GM12865 (cell line): ENCODE results near the gene CHST13.

Source experiments
- DNase-seq: peaks from one replicate; pipeline ENCODE4 v3.0.0; 2010; ENCODE audit warnings: low read depth
- H3K4me3 ChIP-seq: 2 replicates; pipeline ENCODE4 v1.5.1; 2011; ENCODE audit warnings: mild to moderate bottlenecking, low read depth, low read length, control low read depth
- TF ChIP-seq, protein P1 (sequence below): IDR thresholded peaks from 2 replicates; pipeline ENCODE4 v1.5.1; 2011; ENCODE audit warnings: low read length, control low read depth, low read depth, inconsistent platforms; ENCODE audit not compliant: insufficient read depth; ENCODE audit errors: missing control alignments

Gene CHST13

DNA sequence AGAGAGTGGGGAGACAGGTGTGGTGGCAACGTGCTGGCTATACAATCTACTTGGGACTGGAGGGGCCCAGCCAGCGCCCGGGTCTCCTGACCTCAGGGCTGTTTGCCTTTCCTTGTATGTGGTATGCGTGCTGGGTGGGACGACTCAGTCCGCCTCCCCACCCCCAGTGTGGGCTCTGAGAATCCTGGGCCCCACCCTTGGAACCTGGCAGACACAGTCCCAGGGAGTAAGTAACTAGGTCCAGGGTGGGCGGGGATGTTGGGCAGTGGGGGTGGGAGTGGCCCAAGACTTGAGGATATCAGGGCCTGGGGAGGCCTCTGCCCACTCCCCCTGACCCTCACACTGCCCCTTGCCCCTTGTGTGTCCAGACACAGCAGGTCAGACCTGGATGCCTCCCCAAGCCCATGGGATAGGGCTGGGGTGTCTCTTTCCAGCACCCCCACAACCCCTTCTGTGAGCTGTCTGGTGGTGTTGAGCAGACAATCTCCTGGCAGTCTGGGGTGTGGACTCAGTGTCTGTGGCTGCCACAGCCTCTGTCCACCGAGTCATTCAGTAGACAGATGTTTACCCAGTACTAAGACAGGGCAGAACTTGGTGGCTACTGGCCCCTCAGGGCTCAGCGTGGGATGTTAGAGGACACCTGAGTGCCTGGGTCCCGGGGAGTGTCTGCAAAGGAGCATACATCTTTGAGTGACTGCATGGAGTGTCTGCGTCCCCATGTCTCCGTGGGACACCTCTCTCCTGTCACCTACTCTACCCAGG, 1.3 kb downstream of the CHST13 start:
- no peak for DNase-seq
- TF ChIP-seq, protein P1, sequence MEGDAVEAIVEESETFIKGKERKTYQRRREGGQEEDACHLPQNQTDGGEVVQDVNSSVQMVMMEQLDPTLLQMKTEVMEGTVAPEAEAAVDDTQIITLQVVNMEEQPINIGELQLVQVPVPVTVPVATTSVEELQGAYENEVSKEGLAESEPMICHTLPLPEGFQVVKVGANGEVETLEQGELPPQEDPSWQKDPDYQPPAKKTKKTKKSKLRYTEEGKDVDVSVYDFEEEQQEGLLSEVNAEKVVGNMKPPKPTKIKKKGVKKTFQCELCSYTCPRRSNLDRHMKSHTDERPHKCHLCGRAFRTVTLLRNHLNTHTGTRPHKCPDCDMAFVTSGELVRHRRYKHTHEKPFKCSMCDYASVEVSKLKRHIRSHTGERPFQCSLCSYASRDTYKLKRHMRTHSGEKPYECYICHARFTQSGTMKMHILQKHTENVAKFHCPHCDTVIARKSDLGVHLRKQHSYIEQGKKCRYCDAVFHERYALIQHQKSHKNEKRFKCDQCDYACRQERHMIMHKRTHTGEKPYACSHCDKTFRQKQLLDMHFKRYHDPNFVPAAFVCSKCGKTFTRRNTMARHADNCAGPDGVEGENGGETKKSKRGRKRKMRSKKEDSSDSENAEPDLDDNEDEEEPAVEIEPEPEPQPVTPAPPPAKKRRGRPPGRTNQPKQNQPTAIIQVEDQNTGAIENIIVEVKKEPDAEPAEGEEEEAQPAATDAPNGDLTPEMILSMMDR, result no peak
- H3K4me3 ChIP-seq, result no peak overlapping the region

GRCh38 chr3:126525853-126526667, 2.1 kb downstream of the CHST13 start:
- no peak for DNase-seq
- TF ChIP-seq, protein P1, result no peak
- H3K4me3 ChIP-seq, result no peak overlapping the region

DNA sequence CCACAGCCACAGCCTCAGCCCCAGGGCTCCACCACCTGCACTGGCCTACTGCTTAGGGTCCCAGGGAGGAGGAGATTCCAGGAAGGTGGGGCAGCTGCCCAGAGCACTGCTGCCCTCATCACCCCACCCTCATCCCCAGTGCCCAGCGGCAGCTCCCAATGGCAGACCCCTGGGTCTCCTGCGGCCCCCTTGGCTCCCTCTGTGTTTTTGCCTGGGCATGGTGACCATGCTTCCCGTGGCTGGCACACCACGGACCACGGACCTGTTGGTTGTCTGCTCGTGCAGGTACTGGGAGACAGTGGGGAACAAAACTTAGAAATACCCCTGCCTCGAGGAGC, 2.7 kb downstream of the CHST13 start:
- no peak overlapping the region for H3K4me3 ChIP-seq
- TF ChIP-seq, protein P1, result no peak

GRCh38 chr3:126527006-126527405, 3.1 kb downstream of the CHST13 start:
- DNase-seq, result no peak
- H3K4me3 ChIP-seq, result no peak overlapping the region
- TF ChIP-seq, protein P1, result no peak

More for the DNA sequence above, 2.7 kb downstream of the CHST13 start:
- no peak for DNase-seq

DNA sequence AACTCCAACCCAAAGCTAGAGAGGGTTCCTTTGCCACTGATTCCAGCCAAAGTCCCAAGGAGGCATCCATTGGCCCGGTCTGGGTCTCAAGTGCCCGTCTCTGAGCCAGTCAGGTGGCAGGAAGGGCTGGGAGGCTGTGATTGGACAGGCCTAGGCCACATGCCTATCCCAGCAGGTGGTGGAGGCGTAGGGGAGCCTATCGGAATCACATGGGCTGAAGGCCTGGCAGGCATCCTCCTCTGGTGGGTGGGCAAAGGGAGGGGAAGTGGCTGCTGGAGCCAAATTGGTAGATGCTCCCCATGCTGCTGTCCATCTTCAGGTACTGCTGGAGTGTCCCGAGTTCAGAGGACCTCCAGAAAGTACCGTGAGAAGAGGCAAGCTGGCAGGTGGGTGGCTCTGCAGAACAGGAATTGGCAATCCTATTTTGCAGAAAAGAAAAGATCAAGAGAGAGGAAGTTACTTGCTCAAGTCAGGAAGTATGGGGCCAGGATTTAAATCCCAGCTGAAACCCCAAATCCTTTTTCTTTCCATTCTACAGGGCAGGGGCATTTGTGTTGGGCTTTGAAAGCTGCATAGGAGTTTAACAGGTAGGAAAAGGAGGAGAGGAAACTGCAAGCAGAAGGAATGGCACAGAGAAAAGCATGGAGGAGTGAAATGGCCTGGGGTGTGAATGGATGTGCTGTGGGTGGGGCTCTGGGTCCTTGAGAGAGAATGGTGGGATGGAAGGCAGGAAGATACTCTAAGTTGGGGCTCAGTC, 3.7 kb downstream of the CHST13 start:
- TF ChIP-seq, protein P1, result no peak

DNA sequence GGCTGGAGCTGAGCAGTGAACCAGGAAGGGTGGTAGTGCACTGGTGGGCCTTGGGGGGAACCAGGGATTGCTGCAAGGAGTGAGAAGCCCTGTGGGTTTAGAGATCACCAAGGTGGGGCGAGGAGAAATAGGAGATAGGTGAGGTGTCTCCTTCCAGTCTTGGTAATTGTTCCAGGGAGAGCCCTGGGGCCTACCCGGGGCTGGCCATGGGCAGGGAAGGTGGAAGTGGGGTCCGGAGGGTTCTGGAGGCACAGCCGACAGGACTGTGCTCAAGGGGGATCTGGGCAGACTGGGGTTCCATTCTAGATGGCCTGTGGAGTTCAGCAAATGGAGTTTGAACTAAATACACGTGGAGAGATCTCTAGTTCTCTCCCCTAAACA, 4.5 kb downstream of the CHST13 start:
- DNase-seq, result no peak
- TF ChIP-seq, protein P1, result no peak
- H3K4me3 ChIP-seq, result no peak overlapping the region

More for the DNA sequence above, 3.7 kb downstream of the CHST13 start:
- DNase-seq, result no peak
- H3K4me3 ChIP-seq, result no peak overlapping the region
